EH (cell line): ENCODE data around the gene GRP.
A peak's percentile ranks its signal among the peaks of the same experiment; 100 is the strongest.
"Not testable (repeated sequence)": the region's sequence is repeated elsewhere in the genome, so short reads cannot be mapped to it uniquely, and the experiment has no call there.

Experiments
- DNase-seq: peaks from one replicate; pipeline ENCODE4 v3.0.0-alpha.2; 2015; ENCODE audit warnings: low read depth

Gene GRP

GRCh38 chr18:59229191-59229590 lies 9.2 kb downstream of the GRP start:
- DNase-seq = peak; percentile 81

GRCh38 chr18:59229701-59230443 lies 9.9 kb downstream of the GRP start:
- DNase-seq = peak; percentile 51

GRCh38 chr18:59231114-59231513 lies 11.2 kb downstream of the GRP start:
- no peak for DNase-seq

- no peak for DNase-seq
These were observed 11.9 kb downstream of the GRP start for GRCh38 chr18:59231877-59232276.

- no peak for DNase-seq
These were observed 12.5 kb downstream of the GRP start for GRCh38 chr18:59232309-59233016.

GRCh38 chr18:59233017-59233410 lies 13.1 kb downstream of the GRP start:
- peak; percentile 89 for DNase-seq

GRCh38 chr18:59238385-59238784 lies 18.4 kb downstream of the GRP start:
- DNase-seq = peak; percentile 75

GRCh38 chr18:59239642-59240041 lies 19.7 kb downstream of the GRP start:
- DNase-seq = no peak

GRCh38 chr18:59242906-59243305 lies 22.9 kb downstream of the GRP start:
- DNase-seq = no peak

- no peak for DNase-seq
These were observed 26.8 kb downstream of the GRP start for GRCh38 chr18:59246796-59247195.

GRCh38 chr18:59249199-59249774 lies 29.3 kb downstream of the GRP start:
- peak; percentile 83 for DNase-seq

- not testable (repeated sequence) for DNase-seq
These were observed 35.5 kb downstream of the GRP start for GRCh38 chr18:59255491-59255890.

- not testable (repeated sequence) for DNase-seq
These were observed 41.9 kb downstream of the GRP start for GRCh38 chr18:59261842-59262241.

- DNase-seq = not testable (repeated sequence)
These were observed 42.3 kb downstream of the GRP start for GRCh38 chr18:59262243-59262642.

- DNase-seq = no peak
These were observed 43.7 kb downstream of the GRP start for GRCh38 chr18:59263661-59264060.

GRCh38 chr18:59264121-59264571 lies 44.2 kb downstream of the GRP start:
- no peak for DNase-seq

- DNase-seq = no peak
These were observed 44.8 kb downstream of the GRP start for GRCh38 chr18:59264651-59265245.

GRCh38 chr18:59265246-59265973 lies 45.5 kb downstream of the GRP start:
- peak; percentile 27 for DNase-seq

- no peak for DNase-seq
These were observed 46.0 kb downstream of the GRP start for GRCh38 chr18:59265974-59266369.

- DNase-seq = no peak
These were observed 46.5 kb downstream of the GRP start for GRCh38 chr18:59266459-59266858.

- no peak for DNase-seq
These were observed 47.0 kb downstream of the GRP start for GRCh38 chr18:59266886-59267502.
